Activated T-cell treated with anti-CD3 and anti-CD28 coated beads, Interleukin-2, amount 50 U/mL, for 1 hour (primary cell): ENCODE results near the gene KRCC1.
"Not testable (repeated sequence)": the region's sequence is repeated elsewhere in the genome, so short reads cannot be mapped to it uniquely, and the experiment has no call there.

ENCODE experiments used
- DNase-seq: peaks from one replicate; pipeline ENCODE4 v3.0.0-alpha.2; 2020

The KRCC1 gene

DNA sequence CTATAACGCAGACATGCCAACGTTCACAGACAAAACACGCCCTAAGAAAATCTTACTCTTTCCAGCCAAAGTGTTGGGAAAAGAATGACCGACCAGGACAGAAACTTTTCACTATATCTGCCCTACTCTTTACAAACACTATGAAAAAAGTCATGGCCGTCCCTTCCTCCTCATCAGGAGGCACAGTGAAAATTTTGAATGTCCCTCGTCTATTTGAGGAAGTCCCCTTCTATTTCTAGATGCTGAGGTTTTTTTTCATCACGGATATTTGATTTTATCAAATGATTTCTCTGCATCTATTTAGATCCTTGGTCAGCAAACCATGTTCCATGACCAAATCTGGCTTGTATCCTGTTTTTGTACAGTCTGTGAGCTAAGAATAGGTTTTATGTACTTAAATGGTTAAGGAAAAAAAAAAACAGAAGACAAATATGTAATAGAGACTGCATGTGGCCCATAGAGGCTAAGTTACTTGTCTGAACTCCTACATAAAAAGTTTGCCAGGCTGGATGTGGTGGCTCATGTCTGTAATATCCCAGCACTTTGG is 61.2 kb downstream of the KRCC1 start:
- DNase-seq: not testable (repeated sequence)

DNA sequence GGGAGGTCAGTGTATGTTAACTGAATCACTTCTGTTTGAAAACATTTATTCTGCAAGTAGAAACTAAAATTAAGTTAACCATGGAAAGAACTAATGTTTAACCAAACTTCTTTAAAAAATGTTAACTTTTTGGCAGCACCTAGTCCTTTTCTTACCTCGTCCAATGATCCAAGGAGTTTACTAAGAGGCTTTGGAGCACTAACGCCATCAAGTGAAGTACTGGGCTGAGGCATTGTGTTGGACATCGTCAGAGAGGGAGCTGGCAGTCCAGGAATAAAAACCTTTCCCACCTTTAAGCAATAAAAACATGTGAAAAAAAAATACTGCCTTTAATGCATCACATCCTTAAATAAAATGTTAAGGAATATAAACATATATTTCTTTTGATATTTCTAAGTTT is 63.0 kb downstream of the KRCC1 start:
- not testable (repeated sequence) for DNase-seq

DNA sequence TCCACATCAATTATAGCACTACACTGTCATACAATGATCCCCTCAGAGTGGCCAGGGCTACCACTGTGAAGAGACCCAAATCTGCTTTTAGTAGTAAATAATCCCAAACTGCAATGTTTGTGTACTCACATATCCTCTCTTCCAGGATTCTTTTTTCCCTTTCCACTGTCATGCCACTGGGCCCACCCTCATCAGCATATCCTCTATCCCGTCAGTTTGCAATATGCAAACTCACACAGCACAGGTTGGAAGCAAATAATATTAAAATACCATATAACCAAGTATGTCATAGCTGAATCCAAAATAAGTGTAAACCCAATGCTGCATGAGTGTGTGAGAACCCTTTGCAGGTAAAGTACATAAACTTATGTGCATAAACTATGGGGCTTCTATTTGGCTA is 68.1 kb downstream of the KRCC1 start:
- not testable (repeated sequence) for DNase-seq

DNA sequence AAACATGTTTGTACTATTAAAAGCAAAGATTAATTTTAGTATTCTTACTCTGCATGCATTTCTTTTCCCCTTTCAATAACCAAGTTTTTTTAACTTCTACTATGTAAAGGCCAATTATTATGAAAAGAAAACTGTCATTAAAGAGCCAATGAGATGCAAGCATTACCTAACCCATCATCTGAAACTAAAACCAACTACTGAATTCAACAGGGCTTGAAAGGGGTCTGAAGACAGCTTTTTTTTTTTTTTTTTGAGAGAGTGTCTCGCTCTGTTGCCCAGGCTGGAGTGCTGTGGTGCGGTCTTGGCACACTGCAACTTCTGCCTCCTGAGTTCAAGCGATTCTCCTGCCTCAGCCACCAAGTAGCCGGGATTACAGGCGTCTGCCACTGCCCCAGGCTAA is 69.7 kb downstream of the KRCC1 start:
- not testable (repeated sequence) for DNase-seq

DNA sequence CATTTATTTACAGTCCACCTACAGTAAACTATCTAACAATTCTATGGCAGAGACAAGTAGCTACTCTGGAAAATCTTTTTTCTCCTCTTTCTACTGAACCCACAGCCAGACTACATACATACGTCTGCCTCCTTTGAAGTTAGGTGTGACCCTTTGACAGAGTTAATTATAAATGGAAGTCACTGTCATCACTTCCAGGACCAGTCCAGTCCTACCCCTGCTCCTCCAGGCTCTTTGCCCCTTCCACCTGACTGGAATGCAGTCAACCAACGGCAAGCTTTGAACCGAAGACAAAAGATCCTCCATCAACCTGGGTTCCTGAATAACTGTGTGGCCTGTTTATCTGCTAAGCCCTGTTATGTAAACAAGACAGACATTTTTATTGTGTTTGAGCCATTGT is 74.4 kb downstream of the KRCC1 start:
- DNase-seq: not testable (repeated sequence)
